ENCODE data around the gene PRSS37.

The PRSS37 gene

GRCh38 chr7:141788296-141788695 lies 53.0 kb downstream of the PRSS37 start:
- in situ Hi-C loops (cut with MboI; ENCODE audit: low sequenced_read_pairs): no loop called here

Measured in HL-60/S4 (cell line).